BLaER1 (cell line): ENCODE results near the gene NAXD.
A peak's percentile ranks its signal among the peaks of the same experiment; 100 is the strongest.

ENCODE experiments used
- H3K27ac ChIP-seq: shearing (Covaris generic); formaldehyde crosslinking; 2 replicates; pipeline ENCODE4 v1.8.1; 2022
- H3K27me3 ChIP-seq: shearing (Covaris generic); formaldehyde crosslinking; 2 replicates; pipeline ENCODE4 v1.8.1; 2022
- H3K36me3 ChIP-seq: shearing (Covaris generic); formaldehyde crosslinking; 2 replicates; pipeline ENCODE4 v1.8.1; 2022
- H3K4me1 ChIP-seq: shearing (Covaris generic); formaldehyde crosslinking; 2 replicates; pipeline ENCODE4 v1.8.1; 2022
- H3K4me2 ChIP-seq: shearing (Covaris generic); formaldehyde crosslinking; 2 replicates; pipeline ENCODE4 v1.8.1; 2022
- H3K4me3 ChIP-seq: shearing (Covaris generic); formaldehyde crosslinking; 2 replicates; pipeline ENCODE4 v1.8.1; 2022
- H3K9ac ChIP-seq: shearing (Covaris generic); formaldehyde crosslinking; 2 replicates; pipeline ENCODE4 v1.8.1; 2022
- H3K9me3 ChIP-seq: shearing (Covaris generic); formaldehyde crosslinking; 2 replicates; pipeline ENCODE4 v1.8.1; 2022
- H4K20me1 ChIP-seq: shearing (Covaris generic); formaldehyde crosslinking; 2 replicates; pipeline ENCODE4 v1.8.1; 2022
- Cebpa-rat ChIP-seq: shearing (Covaris generic); IDR thresholded peaks from 2 replicates; pipeline ENCODE4 v1.8.1; 2022

NAXD gene

GRCh38 chr13:110576070-110576394 is 39.3 kb upstream of the NAXD start:
- no peaks in the 10 kb centered on the region for H3K36me3 ChIP-seq
- H3K4me2 ChIP-seq, result peak overlapping the region; percentile 59
- TF ChIP-seq Cebpa-rat, result no peak
- H3K4me3 ChIP-seq, result no peak overlapping the region
- no peak overlapping the region for H3K9ac ChIP-seq
- no peaks in the 10 kb centered on the region for H3K9me3 ChIP-seq
- H3K27ac ChIP-seq, result no peak overlapping the region
- no peaks in the 10 kb centered on the region for H4K20me1 ChIP-seq
- H3K27me3 ChIP-seq, result 0 out of 2 replicates have a peak, but pooled peaks cover 4% of the 10 kb centered on the region
- peaks cover 36% of the 10 kb centered on the region for H3K4me1 ChIP-seq

GRCh38 chr13:110576736-110577476 is 38.4 kb upstream of the NAXD start:
- no peaks in the 10 kb centered on the region for H3K36me3 ChIP-seq
- H3K27me3 ChIP-seq, result 0 out of 2 replicates have a peak, but pooled peaks cover 4% of the 10 kb centered on the region
- H3K9ac ChIP-seq, result no peak overlapping the region
- TF ChIP-seq Cebpa-rat, result no peak
- peaks cover 44% of the 10 kb centered on the region for H3K4me1 ChIP-seq
- no peaks in the 10 kb centered on the region for H3K9me3 ChIP-seq
- H3K4me3 ChIP-seq, result no peak overlapping the region
- H4K20me1 ChIP-seq, result no peaks in the 10 kb centered on the region
- H3K27ac ChIP-seq, result no peak overlapping the region
- H3K4me2 ChIP-seq, result no peak overlapping the region

- Histone ChIP-seq H3K4me2 (no peak overlapping the region), H3K4me3 (no peak overlapping the region), H3K36me3 (no peaks in the 10 kb centered on the region), H3K4me1 (peaks cover 31% of the 10 kb centered on the region), H4K20me1 (no peaks in the 10 kb centered on the region), H3K27ac (no peak overlapping the region), H3K9me3 (no peaks in the 10 kb centered on the region), H3K27me3 (0 out of 2 replicates have a peak, but pooled peaks cover 4% of the 10 kb centered on the region), H3K9ac (no peak overlapping the region)
- no peak for TF ChIP-seq Cebpa-rat
Observed at GRCh38 chr13:110578363-110578762, 37.0 kb upstream of the NAXD start.

DNA sequence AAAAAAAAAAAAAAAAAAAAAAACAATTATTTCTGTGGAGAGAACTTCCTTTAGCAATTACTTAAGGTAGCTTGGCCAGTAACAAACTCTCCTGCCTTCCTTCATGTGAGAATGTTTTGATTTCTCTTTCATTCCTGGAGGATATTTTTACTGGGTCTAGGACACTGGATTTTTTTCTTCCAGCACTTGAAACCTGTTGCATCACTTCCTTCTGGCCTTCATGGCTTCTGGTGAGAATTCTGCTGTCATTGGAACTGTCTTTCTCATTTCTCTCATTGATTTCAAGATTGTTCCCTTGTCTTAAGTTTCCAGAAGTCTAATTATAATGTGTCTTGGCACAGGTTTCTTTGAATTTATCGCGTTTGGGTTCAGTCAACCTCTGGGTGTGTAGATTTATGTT is 34.5 kb upstream of the NAXD start:
- Histone ChIP-seq H4K20me1 (no peaks in the 10 kb centered on the region), H3K27ac (no peak overlapping the region), H3K9me3 (no peaks in the 10 kb centered on the region), H3K27me3 (0 out of 2 replicates have a peak, but pooled peaks cover 4% of the 10 kb centered on the region), H3K4me1 (peaks cover 15% of the 10 kb centered on the region), H3K4me2 (no peak overlapping the region), H3K9ac (no peak overlapping the region), H3K4me3 (no peak overlapping the region), H3K36me3 (no peaks in the 10 kb centered on the region)
- no peak for TF ChIP-seq Cebpa-rat

GRCh38 chr13:110581506-110582185 is 33.7 kb upstream of the NAXD start:
- no peaks in the 10 kb centered on the region for H3K9me3 ChIP-seq
- no peaks in the 10 kb centered on the region for H4K20me1 ChIP-seq
- no peak overlapping the region for H3K4me2 ChIP-seq
- no peaks in the 10 kb centered on the region for H3K36me3 ChIP-seq
- no peak overlapping the region for H3K4me3 ChIP-seq
- 0 out of 2 replicates have a peak, but pooled peaks cover 8% of the 10 kb centered on the region for H3K4me1 ChIP-seq
- H3K9ac ChIP-seq, result no peak overlapping the region
- no peak for TF ChIP-seq Cebpa-rat
- H3K27me3 ChIP-seq, result no peaks in the 10 kb centered on the region
- H3K27ac ChIP-seq, result no peak overlapping the region

DNA sequence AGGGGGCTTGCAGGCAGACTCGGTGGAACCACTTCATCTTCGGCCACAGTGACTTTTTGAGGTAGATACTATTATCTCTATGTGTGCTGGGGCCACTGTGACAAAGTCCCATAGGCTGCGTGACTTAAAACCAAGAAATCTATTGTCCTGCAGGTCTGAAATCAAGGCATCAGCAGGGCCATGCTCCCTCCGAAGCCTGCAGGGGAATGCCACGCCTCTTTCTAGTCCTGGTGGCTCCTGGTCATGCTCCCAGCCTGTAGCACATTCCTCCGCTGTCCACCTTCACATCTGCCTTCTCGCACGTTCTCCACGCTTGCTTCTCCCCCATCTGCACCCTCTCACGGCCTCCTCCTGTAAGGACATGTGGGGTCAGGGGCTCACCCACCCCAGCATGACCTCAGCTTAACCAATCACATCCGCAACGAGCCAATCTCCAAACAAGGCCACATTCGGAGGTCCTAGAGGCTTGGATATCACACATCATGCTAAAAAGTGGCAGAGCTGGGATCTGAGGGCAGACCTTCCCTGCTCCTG is 32.9 kb upstream of the NAXD start:
- TF ChIP-seq Cebpa-rat, result no peak
- H3K4me1 ChIP-seq, result 0 out of 2 replicates have a peak, but pooled peaks cover 8% of the 10 kb centered on the region
- no peak overlapping the region for H3K27ac ChIP-seq
- H3K36me3 ChIP-seq, result no peaks in the 10 kb centered on the region
- H3K27me3 ChIP-seq, result no peaks in the 10 kb centered on the region
- no peak overlapping the region for H3K4me3 ChIP-seq
- H3K9me3 ChIP-seq, result no peaks in the 10 kb centered on the region
- H3K9ac ChIP-seq, result no peak overlapping the region
- H3K4me2 ChIP-seq, result no peak overlapping the region
- H4K20me1 ChIP-seq, result no peaks in the 10 kb centered on the region

GRCh38 chr13:110583178-110583865 is 32.0 kb upstream of the NAXD start:
- Histone ChIP-seq H3K9me3 (no peaks in the 10 kb centered on the region), H3K4me2 (no peak overlapping the region), H3K4me1 (0 out of 2 replicates have a peak, but pooled peaks cover 8% of the 10 kb centered on the region), H4K20me1 (no peaks in the 10 kb centered on the region), H3K27me3 (no peaks in the 10 kb centered on the region), H3K9ac (no peak overlapping the region), H3K36me3 (no peaks in the 10 kb centered on the region), H3K27ac (no peak overlapping the region), H3K4me3 (no peak overlapping the region)
- TF ChIP-seq Cebpa-rat, result no peak

GRCh38 chr13:110589793-110590390 is 25.5 kb upstream of the NAXD start:
- Histone ChIP-seq H3K4me1 (no peaks in the 10 kb centered on the region), H3K9ac (no peak overlapping the region)

DNA sequence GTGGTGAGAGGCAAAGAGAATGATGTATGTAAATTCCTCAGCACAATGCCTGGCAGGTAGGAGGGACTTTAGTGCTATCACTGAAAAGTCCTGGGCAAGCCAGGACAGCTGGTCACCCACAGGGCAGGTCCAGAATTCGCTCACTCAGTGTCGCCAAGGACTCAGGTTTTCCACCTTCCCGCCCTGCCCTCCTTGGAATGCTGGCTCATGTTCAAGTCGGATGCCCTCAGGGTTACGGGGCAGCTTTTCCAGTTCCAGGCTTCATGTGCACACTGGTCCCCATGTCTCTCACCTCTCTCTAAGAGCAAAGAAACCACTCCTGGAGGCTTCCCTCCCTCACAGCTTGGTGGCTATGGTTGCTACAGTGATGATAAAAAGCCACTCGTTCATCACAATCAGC is 24.8 kb upstream of the NAXD start:
- Histone ChIP-seq H3K36me3 (no peaks in the 10 kb centered on the region), H4K20me1 (no peaks in the 10 kb centered on the region), H3K9ac (no peak overlapping the region), H3K4me3 (no peak overlapping the region), H3K27ac (no peak overlapping the region), H3K27me3 (no peaks in the 10 kb centered on the region), H3K4me1 (no peaks in the 10 kb centered on the region), H3K4me2 (no peak overlapping the region), H3K9me3 (no peaks in the 10 kb centered on the region)
- TF ChIP-seq Cebpa-rat, result no peak

More at GRCh38 chr13:110589793-110590390, 25.5 kb upstream of the NAXD start:
- no peaks in the 10 kb centered on the region for H4K20me1 ChIP-seq
- H3K27me3 ChIP-seq, result no peaks in the 10 kb centered on the region
- no peak for TF ChIP-seq Cebpa-rat
- H3K27ac ChIP-seq, result no peak overlapping the region
- H3K4me3 ChIP-seq, result no peak overlapping the region
- no peaks in the 10 kb centered on the region for H3K9me3 ChIP-seq
- no peak overlapping the region for H3K4me2 ChIP-seq
- no peaks in the 10 kb centered on the region for H3K36me3 ChIP-seq
